Superior temporal gyrus (tissue), 1 donor: ENCODE measurements around the gene GABARAP.

Experiments used
- DNase-seq: peaks from one replicate; pipeline ENCODE4 v3.0.0-alpha.2; 2016; ENCODE audit errors: extremely low spot score

GABARAP gene

GRCh38 chr17:7207120-7208001, 34.9 kb downstream of the GABARAP start:
- DNase-seq, result no peak

- DNase-seq, result no peak
These were observed 36.7 kb downstream of the GABARAP start for GRCh38 chr17:7205561-7205960.

DNA sequence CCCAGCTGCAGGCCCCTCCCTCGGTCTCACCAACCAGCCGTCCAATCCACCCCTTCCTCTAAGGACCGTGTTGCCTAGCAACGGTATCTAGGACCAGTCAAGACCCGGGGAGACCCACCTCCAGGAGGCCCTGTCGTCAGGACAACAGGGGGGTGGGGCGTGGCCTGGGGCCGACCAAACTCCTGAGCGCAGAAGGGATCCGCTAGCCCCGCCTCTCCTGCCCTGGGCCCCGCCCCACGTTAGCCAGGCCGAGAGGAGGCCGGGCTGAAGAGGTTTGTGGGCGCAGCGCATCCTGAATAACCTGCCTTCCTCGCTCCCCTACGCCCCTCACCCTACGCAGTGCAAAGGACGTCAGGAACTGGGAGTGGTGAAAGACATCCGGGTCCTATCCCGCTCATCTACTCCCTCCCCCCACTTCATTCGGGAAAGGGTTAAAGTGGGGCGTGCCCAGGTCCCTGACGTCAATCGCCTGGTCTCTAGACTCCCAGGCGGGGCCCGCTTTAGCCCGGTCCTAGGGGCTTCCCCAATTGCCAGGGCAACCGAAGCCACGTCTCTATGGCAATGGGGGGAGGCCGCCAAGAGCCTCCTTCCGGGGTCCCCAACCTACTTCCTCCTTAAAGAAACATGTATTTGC, 37.3 kb downstream of the GABARAP start:
- DNase-seq, result peak; percentile 86

DNA sequence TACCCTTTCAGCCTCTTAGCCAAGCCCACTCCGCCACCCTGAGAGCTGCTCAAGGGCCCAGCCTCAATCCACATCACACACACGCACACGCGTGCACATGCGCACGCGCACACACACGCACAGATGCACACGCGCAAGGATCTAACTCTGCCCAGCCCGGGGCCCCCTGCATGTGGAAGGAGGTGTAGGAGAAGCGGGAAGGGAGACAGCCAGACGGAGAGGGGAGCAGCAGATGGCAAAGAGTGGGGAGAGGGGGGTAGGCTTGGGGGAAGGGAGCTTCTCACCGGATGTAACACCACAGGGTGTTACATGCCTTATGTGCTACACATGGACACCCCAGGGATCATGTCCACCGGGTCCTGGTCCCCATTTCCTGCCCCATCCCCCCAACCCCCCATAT, 37.9 kb downstream of the GABARAP start:
- DNase-seq, result no peak

- DNase-seq, result no peak
These were observed 38.9 kb downstream of the GABARAP start for GRCh38 chr17:7203391-7203790.

DNA sequence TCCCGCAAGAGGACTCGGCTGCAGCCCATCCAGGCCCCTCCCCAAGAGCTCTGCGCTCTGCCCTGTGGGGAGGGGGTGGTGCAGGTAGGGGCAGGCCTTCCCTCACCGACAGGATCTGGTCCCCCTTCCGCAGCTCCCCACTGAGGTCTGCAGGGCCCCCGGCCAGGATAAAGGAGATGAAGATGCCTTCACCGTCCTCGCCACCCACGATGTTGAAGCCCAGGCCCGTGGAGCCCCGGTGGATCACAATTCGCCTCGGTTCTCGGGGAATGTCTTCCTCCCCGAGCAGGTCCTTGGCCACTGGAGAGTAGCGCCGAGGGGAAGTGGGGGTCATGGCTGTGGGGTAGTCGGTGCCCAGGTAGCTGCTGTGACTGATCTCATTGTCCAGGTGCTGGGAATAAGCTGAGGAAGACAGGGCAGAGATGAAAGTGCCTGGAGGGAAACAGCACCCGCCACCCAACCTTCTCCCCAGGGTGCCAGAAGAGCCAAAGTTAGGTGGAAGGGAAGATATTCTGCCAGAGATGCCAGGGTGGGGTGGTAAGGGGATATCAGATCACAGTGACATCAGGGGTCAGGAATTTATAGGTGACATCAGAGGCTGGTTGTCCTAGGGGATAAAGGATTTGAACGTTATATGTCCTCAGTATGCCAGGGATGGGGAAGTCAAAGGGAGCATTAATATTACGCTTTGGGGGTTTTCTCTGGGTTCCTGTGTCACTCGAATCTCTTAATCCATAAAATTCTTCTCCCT, 45.4 kb downstream of the GABARAP start:
- no peak for DNase-seq

GRCh38 chr17:7195971-7196370, 46.3 kb downstream of the GABARAP start:
- DNase-seq, result no peak

- DNase-seq, result no peak
These were observed 49.8 kb downstream of the GABARAP start for GRCh38 chr17:7192271-7192937.

DNA sequence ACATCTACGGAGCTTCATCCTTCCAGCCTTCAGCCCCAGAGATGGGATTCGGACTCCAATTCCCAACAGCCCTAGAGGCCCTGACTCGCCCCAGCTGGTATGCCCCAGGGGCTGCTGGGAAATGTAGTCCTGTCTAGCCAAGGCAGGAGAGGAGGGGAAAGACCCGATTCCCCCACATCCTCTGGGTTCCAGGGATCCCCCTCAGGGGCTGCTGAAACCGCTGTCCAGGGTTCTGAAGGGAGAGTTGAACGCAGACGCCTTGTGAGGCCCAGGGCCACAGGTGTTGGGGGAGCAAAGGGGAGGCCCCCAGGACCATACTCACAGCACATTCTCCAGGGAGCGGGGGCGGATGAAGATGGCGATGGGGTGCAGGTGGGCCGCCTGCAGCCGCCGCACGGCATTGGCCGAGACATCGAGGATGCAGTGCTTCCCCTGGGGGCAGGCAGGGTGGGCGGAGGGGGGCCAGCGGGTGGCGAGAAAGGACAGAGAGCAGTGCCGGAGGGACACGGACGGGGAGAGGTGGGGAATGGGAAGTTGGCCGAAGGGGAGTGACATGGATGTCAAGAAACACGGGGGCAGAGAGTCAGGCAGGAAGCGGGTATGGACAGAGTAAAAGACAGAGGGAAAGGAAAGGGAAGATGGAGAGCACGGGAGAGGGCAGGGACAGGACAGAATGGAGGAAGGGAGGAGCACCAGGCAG, 50.5 kb downstream of the GABARAP start:
- DNase-seq, result peak; percentile 66

DNA sequence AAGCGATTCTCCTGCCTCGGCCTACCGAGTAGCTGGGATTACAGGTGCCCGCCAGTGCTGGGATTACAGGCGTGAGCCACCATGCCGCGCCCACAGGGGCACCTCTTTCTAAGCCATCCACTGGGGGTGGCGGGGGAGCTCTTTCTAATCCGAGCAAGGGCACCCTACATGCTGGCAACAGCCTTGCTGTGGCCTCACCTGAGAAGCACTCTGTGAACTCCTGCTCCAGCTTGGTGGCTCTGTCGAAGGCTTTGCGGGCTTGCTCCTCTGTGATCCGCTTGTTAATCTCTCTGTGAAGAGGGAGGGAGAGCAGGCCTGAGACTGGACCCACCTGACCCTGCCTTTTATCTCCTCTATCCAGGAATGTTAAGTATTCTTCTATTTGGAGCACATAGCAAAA, 51.2 kb downstream of the GABARAP start:
- no peak for DNase-seq

- no peak for DNase-seq
These were observed 51.9 kb downstream of the GABARAP start for GRCh38 chr17:7190276-7190917.
